ENCODE measurements around the gene CDCA4.

GRCh38 chr14:104972301-104973134 is 48.4 kb downstream of the CDCA4 start:
- TF ChIP-seq POLR2AphosphoS5 (IDR thresholded peaks at IDR 0.05) (no peak), CTCF (IDR thresholded peaks at IDR 0.05 in 8 of 11, conservative IDR thresholded peaks at IDR 0.05 in 3 of 11) (no peak)

Data from spleen (tissue), 7 donors.